HG03520 (cell line): ENCODE results near the gene UMAD1.

Experiments used
- ATAC-seq: cut with Tn5 transposase; IDR thresholded peaks from one replicate; pipeline ENCODE4 v1.9.1; 2021; ENCODE audit warnings: mild to moderate bottlenecking, moderate library complexity; ENCODE audit not compliant: unreplicated experiment

Gene UMAD1

GRCh38 chr7:7918736-7919448 is 278.3 kb downstream of the UMAD1 start:
- ATAC-seq: no peak

DNA sequence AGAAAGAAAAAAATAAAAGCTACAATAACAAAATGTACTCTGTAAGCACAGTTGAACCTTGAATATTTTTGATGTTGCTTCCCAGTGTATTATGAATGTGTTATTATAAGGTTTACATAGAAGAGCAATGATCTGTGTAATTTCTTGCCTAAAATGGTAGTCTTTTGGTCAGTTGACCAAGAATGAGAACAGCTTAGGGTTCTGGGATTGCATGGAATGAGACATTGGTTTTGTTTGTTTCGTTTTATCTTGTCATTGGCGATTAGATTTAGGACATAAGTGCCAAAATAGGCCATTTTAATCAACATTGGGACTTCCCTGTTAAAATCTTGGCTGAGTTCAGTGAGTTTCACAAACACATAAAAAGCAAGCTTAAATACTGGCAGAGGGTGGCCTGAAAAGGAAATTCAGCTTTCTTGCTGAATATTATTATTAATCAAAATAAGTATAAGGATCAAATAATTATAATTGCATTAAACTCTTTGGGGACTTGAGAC is 278.9 kb downstream of the UMAD1 start:
- no peak for ATAC-seq

GRCh38 chr7:7920056-7920455 is 279.5 kb downstream of the UMAD1 start:
- ATAC-seq: no peak

DNA sequence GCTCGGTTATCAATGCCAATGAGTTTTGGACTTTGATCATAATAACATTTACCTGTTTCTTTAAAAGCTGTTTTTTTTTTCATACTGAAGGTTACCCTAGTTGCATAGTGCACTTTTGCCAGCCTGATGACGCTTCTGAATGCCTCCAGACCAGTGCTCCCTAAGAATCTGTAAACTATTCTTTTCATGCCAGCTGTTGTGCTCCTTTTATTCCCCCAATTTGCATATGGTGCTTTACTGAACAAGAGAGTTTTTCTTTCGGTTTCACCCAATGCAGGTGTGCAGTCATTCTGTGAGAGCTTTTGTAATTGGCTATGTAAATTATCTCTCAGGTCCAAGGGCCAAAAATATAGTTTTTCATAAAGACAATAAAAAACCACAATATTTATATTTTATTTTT is 279.9 kb downstream of the UMAD1 start:
- ATAC-seq: peak; percentile 94

- no peak for ATAC-seq
Measured at GRCh38 chr7:7921830-7922229, 281.3 kb downstream of the UMAD1 start.

GRCh38 chr7:7922684-7923385 is 282.3 kb downstream of the UMAD1 start:
- ATAC-seq: no peak

- ATAC-seq: no peak
Measured at GRCh38 chr7:7923818-7924217, 283.3 kb downstream of the UMAD1 start.

DNA sequence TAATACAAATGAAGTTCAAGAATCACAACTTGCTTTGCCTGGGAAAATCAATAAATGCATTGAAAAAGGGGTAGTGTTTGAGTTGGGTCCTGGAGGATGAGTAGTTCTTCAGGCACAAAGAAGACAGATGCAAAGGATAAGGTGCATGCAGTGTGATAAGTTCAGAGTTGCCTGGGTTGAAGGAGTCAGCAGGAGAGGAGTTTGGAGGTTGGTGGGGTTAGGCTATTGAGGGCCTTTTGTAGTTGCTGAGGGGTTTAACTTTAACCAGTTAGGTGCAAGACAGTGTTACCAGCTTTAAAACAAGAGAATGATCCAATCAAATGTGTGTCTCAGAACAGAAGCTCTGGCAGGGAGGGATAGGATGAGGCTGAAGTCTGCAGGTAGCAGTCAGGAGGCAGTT is 283.8 kb downstream of the UMAD1 start:
- no peak for ATAC-seq
